Testis (tissue), 3 donors: Measurements from ENCODE around the gene PTPRU. TPM values are rescaled to one million over a fixed set of nuclear protein-coding genes. Genes with fewer than 3 reads are reported as not detected.

ENCODE experiments used
- DNase-seq: peaks from one replicate; pipeline ENCODE4 v3.0.0-alpha.2; 2019
- H3K27ac ChIP-seq, 2 donors: fragments of 200-600 bp; sonication (generic); one replicate each; pipeline ENCODE4 v1.5.1; 2019
- H3K27me3 ChIP-seq: fragments of 200-600 bp; sonication (generic); one replicate; pipeline ENCODE4 v1.5.1; 2019
- H3K36me3 ChIP-seq: fragments of 200-600 bp; sonication (generic); one replicate; pipeline ENCODE4 v1.5.1; 2017; ENCODE audit warnings: low read depth; ENCODE audit errors: missing control alignments
- H3K4me1 ChIP-seq: fragments of 200-600 bp; sonication (generic); one replicate; pipeline ENCODE4 v1.5.1; 2019
- H3K4me3 ChIP-seq, 2 donors: fragments of 200-600 bp; sonication (generic); one replicate each; pipeline ENCODE4 v1.5.1; 2017 to 2019
- H3K9me3 ChIP-seq: fragments of 200-600 bp; sonication (generic); one replicate; pipeline ENCODE4 v1.5.1; 2017
- POLR2A ChIP-seq: fragments of 450-650 bp; IDR thresholded peaks from one replicate; pipeline ENCODE4 v1.6.1; 2017; ENCODE audit warnings: antibody characterized with exemption, mild to moderate bottlenecking, moderate library complexity
- WGBS, 2 donors: methylation state at CpG; one replicate each; pipeline ENCODE4 v1.1.5; 2018; 5-methylcytosine and 5-hydroxymethylcytosine counted together
- intact Hi-C: fragments of 100-400 bp; cut with DNase I; formaldehyde crosslinking; loops from one replicate; pipeline ENCODE4 v1.15.1; 2023; ENCODE audit warnings: low total_unique reads
- polyA plus RNA-seq: library from polyadenylated mRNA; stranded (reverse); fragments of 350-450 nt; fragmentation: Illumina TruSeq; extraction: RNeasy Lipid Tissue Mini Kit (QIAGEN cat#74804); gene quantifications from one replicate; pipeline ENCODE4 v1.2.3, GENCODE V29; 2014; ENCODE audit warnings: low read depth, low replicate concordance; ENCODE audit not compliant: insufficient read depth
- total RNA-seq, 2 donors: library from RNA; depleted of rRNA; stranded (reverse); fragments of >200 nt; gene quantifications; one replicate each; pipeline ENCODE4 v1.2.3, GENCODE V29; 2016
- TF ChIP-seq, protein P1 (sequence below), 3 experiments: fragments of 450-650 bp in 2 of 3; fragments of 200-600 bp in 1 of 3; sonication (generic) in 1 of 3; IDR thresholded peaks; one replicate each; pipeline ENCODE4 v1.5.1; 2016 to 2019; ENCODE audit warnings: antibody characterized with exemption in 3 of 3, mild to moderate bottlenecking in 2 of 3, moderate library complexity in 1 of 3

PTPRU gene
- total and polyA plus RNA-seq, 3 donors from 2014 or later = 13.3 to 39.1 (median 21.7) TPM

DNA sequence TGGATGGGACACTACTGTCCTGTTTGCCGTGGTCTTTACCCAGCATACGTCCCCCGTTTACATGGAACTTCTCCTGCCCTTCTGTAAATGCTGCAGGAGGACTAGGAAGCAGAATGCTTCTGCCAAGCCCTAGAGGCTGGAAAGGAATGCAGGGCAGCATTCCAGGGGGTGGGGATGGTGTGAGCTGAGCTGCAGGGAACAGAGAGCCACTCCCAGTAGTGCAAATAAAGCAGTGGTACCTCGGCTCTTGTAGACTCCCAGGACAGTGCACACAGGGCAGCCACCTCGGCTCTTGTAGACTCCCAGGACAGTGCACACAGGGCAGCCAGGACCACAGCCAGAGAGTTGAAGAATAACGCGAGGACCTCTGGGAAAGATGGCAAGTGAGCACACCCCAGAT is 35.4 kb downstream of the PTPRU start:
- Histone ChIP-seq H3K4me1 (peaks cover 11% of the 10 kb centered on the region), H3K4me3 (no peak overlapping the region), H3K27me3 (no peaks in the 10 kb centered on the region), H3K27ac (no peak overlapping the region), H3K36me3 (no peaks in the 10 kb centered on the region), H3K9me3 (no peaks in the 10 kb centered on the region)
- TF ChIP-seq, protein P1, sequence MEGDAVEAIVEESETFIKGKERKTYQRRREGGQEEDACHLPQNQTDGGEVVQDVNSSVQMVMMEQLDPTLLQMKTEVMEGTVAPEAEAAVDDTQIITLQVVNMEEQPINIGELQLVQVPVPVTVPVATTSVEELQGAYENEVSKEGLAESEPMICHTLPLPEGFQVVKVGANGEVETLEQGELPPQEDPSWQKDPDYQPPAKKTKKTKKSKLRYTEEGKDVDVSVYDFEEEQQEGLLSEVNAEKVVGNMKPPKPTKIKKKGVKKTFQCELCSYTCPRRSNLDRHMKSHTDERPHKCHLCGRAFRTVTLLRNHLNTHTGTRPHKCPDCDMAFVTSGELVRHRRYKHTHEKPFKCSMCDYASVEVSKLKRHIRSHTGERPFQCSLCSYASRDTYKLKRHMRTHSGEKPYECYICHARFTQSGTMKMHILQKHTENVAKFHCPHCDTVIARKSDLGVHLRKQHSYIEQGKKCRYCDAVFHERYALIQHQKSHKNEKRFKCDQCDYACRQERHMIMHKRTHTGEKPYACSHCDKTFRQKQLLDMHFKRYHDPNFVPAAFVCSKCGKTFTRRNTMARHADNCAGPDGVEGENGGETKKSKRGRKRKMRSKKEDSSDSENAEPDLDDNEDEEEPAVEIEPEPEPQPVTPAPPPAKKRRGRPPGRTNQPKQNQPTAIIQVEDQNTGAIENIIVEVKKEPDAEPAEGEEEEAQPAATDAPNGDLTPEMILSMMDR (IDR thresholded peaks at IDR 0.05) = no peak
- no peak for TF ChIP-seq POLR2A
- intact Hi-C loops = no loop called here
- 32 to 35% methylated on average over 7 of the region's 7 CpGs for WGBS, 2 donors
- DNase-seq = peak; percentile 72

DNA sequence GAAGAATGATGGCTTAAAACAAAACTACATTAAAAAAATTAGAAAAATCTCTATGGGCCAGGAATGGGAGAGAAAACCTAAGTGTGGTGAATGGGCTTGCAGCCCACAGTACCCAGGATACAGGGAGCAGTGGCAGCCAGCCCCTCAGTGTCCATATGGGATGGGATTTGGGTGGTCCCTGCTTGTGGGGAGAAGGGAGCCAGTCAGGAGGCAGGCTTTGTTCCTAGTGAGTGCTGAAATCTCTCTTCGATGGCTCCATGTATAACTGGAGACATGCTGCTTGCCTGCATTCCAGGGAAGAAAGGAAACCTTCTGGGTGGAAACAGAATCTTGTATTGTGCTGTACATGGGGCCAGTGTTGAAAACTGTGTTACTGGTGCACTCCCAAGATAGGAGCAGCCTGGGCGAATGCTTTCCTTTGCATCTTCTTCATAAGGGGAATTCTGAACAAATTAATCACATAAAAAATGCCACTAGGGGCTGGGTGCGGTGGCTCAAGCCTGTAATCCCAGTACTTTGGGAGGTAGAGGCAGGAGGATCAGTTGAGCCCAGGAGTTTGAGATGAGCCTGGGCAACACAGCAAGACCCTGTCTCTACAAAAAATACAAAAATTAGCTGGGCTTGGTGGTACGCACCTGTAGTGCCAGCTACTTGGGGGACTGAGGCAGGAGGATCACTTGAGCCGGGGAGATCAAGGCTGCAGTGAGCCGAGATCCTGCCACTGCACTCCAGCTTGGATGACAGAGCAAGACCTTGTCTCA is 36.0 kb downstream of the PTPRU start:
- DNase-seq = no peak
- 72 to 79% methylated on average over 6 of the region's 6 CpGs for WGBS, 2 donors
- H3K36me3 ChIP-seq = no peaks in the 10 kb centered on the region
- intact Hi-C loops = no loop called here
- no peaks in the 10 kb centered on the region for H3K9me3 ChIP-seq
- H3K4me3 ChIP-seq = no peak overlapping the region
- H3K27ac ChIP-seq = no peak overlapping the region
- no peaks in the 10 kb centered on the region for H3K27me3 ChIP-seq
- TF ChIP-seq, protein P1 (IDR thresholded peaks at IDR 0.05) = no peak
- H3K4me1 ChIP-seq = peaks cover 11% of the 10 kb centered on the region

DNA sequence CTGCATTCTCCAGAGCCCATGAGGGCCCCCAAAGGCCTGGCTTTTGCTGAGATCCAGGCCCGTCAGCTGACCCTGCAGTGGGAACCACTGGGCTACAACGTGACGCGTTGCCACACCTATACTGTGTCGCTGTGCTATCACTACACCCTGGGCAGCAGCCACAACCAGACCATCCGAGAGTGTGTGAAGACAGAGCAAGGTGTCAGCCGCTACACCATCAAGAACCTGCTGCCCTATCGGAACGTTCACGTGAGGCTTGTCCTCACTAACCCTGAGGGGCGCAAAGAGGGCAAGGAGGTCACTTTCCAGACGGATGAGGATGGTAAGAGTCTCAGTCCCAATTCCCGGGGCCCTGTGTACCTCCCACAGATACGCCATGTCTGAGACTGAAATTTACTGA is 39.1 kb downstream of the PTPRU start:
- intact Hi-C loops = no loop called here
- TF ChIP-seq, protein P1 (IDR thresholded peaks at IDR 0.05) = no peak
- TF ChIP-seq POLR2A = no peak
- H3K4me1 ChIP-seq = peaks cover 11% of the 10 kb centered on the region
- H3K27ac ChIP-seq = no peak overlapping the region
- WGBS, 2 donors = 90 to 91% methylated on average over 14 of the region's 14 CpGs
- H3K4me3 ChIP-seq = no peak overlapping the region
- no peaks in the 10 kb centered on the region for H3K9me3 ChIP-seq
- H3K36me3 ChIP-seq = no peaks in the 10 kb centered on the region
- H3K27me3 ChIP-seq = no peaks in the 10 kb centered on the region
- DNase-seq = no peak

DNA sequence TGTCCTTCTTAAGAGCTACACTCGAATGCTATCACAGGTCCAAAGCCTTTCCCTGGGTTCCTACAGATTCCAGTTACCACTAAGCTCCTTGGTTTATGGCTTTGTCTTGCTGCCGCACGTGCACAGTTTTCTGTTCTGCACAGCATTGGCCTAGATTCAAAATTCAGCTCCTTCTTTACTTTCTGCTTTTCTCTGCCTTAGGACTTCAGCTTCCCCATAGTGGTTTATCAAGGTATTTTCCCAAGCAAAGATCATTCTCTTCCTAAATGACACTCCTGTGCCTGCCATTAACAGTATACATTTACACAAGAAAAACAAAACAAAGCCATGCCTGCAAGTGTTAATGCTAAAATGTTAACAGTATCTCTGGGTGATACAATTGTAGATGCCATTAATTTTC is 41.8 kb downstream of the PTPRU start:
- no peak for DNase-seq
- Histone ChIP-seq H3K9me3 (no peaks in the 10 kb centered on the region), H3K27me3 (no peaks in the 10 kb centered on the region), H3K36me3 (no peaks in the 10 kb centered on the region), H3K4me1 (no peaks in the 10 kb centered on the region), H3K4me3 (no peak overlapping the region), H3K27ac (no peak overlapping the region)
- intact Hi-C loops = no loop called here
- TF ChIP-seq POLR2A = no peak
- TF ChIP-seq, protein P1 (IDR thresholded peaks at IDR 0.05) = no peak
- WGBS, 2 donors = 55 to 80% methylated on average over 3 of the region's 3 CpGs

DNA sequence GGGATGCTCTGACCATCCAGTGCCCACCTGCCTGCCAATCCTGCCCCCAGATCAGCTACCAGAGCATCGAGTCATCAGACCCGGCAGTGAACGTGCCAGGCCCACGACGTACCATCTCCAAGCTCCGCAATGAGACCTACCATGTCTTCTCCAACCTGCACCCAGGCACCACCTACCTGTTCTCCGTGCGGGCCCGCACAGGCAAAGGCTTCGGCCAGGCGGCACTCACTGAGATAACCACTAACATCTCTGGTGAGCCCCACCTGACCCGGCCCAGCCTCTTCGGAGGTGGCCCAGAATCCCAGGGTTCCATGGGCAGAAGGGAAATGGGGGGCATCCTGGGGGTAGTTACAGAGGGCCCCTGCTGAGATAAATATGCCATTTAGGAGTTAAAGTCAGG is 43.1 kb downstream of the PTPRU start:
- no peak overlapping the region for H3K4me3 ChIP-seq
- intact Hi-C loops = no loop called here
- H3K4me1 ChIP-seq = no peaks in the 10 kb centered on the region
- TF ChIP-seq, protein P1 (IDR thresholded peaks at IDR 0.05) = no peak
- TF ChIP-seq POLR2A = no peak
- no peaks in the 10 kb centered on the region for H3K36me3 ChIP-seq
- no peak overlapping the region for H3K27ac ChIP-seq
- no peaks in the 10 kb centered on the region for H3K9me3 ChIP-seq
- no peaks in the 10 kb centered on the region for H3K27me3 ChIP-seq
- 97% methylated on average over 6 to 13 of the region's 13 CpGs for WGBS, 2 donors
- DNase-seq = no peak
